Choroid plexus epithelial cell (primary cell): ENCODE data around the gene CLIP1.
A peak's percentile ranks its signal among the peaks of the same experiment; 100 is the strongest.
"Not testable (repeated sequence)": the region's sequence is repeated elsewhere in the genome, so short reads cannot be mapped to it uniquely, and the experiment has no call there.

Experiments used
- DNase-seq: peaks from one replicate; pipeline ENCODE4 v3.0.0-alpha.2; 2010; ENCODE audit warnings: low read depth
- H3K4me3 ChIP-seq: 2 replicates; pipeline ENCODE4 v1.5.1; 2011; ENCODE audit warnings: low read depth, mild to moderate bottlenecking, control low read depth, low read length, moderate library complexity
- CTCF ChIP-seq: conservative IDR thresholded peaks from 2 replicates; pipeline ENCODE4 v1.5.1; 2011; ENCODE audit warnings: low read depth, mild to moderate bottlenecking, control low read depth, inconsistent platforms, low read length, moderate library complexity

The CLIP1 gene

DNA sequence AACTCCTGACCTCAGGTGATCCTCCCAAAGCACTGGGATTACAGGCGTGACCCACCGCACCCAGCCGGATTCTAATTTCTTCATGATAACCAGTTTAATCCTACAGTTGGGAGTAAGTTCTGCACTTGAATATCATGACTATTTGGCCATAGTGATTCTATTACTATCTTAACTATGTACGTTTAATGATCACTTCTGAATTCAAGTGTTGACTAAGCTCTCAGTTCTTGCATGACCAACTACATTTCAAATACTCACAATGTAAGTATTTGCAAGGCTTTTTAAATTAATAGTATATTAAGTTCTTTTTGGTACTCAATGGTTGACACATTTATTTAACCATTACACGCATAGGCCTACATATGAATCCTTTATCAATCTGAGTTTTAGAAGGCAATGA is 138.8 kb downstream of the CLIP1 start:
- H3K4me3 ChIP-seq, result no peak overlapping the region
- DNase-seq, result no peak
- no peak for TF ChIP-seq CTCF

- no peak overlapping the region for H3K4me3 ChIP-seq
- no peak for TF ChIP-seq CTCF
- peak; percentile 76 for DNase-seq
Measured at GRCh38 chr12:122282061-122282460, 140.4 kb downstream of the CLIP1 start.

GRCh38 chr12:122276242-122276641 is 146.2 kb downstream of the CLIP1 start:
- H3K4me3 ChIP-seq, result no peak overlapping the region
- no peak for TF ChIP-seq CTCF
- no peak for DNase-seq

- no peak overlapping the region for H3K4me3 ChIP-seq
- no peak for DNase-seq
- TF ChIP-seq CTCF, result no peak
Measured at GRCh38 chr12:122275459-122275858, 147.0 kb downstream of the CLIP1 start.

DNA sequence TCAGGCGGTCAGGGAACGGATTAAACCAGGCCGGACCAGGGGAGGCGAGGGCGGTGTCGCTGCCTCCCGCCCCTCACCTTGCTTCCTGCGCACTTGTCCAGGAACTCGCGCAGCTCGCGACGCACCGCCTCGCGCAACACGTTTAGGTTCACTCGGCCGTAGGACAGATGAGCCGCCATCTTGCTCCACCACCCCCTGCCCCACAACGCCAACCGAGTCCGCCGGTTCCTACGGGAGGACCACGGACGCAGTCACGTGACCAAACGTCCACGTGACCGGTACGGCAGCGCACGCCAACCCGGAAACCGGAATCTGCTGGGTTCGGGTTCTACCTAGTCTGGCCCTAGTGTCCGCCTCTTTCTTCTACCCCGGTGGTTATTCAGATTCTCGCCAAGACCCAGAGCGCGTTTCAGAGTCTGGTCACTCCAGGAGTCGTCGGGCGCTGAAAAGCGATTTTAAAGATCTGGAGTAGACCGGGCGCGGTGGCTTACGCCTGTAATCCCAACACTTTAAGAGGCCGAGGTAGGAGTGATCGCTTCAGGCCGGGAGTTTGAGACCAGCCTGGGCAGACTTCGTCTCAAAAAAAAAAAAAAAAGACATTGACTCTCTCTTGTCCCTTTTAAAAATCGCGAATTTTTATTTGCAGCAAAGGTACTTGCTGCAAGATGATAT is 156.1 kb downstream of the CLIP1 start, which contains the start of gene VPS33A:
VPS33A (minus strand) TSS at position 265 of the 672 bp plus-strand sequence; CDS start at position 179, 86 bp downstream.
- peak within 1 kb of the TSS; percentile 99 for H3K4me3 ChIP-seq
- DNase-seq, result peak; percentile 99
- no peak for TF ChIP-seq CTCF

- H3K4me3 ChIP-seq, result peak overlapping the region; percentile 99
- DNase-seq, result peak; percentile 44
- no peak for TF ChIP-seq CTCF
Measured at GRCh38 chr12:122265886-122266229, 156.6 kb downstream of the CLIP1 start.

DNA sequence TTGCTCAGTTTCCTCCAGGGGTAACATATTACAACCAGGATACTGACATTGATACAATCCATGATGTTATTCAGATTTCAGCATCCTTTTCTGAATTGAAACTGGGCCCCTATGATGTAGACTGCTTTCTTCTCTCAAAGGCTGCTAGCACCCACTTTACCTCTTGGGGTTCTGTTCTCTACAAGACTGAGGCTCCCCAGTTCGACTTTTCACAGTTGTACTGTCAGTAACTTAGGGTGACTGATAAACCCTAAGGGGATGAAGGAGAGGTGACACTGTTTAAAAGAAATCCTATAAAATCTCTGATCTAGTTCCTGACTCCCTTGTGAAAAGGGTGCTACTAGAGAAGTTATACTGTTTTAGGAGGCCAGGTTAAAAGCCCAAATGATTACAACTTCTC is 157.0 kb downstream of the CLIP1 start:
- H3K4me3 ChIP-seq, result peak overlapping the region; percentile 99
- TF ChIP-seq CTCF, result no peak
- no peak for DNase-seq

GRCh38 chr12:122260735-122261134 is 161.7 kb downstream of the CLIP1 start:
- not testable (repeated sequence) for DNase-seq, H3K4me3 ChIP-seq

GRCh38 chr12:122258939-122259338 is 163.5 kb downstream of the CLIP1 start:
- DNase-seq, H3K4me3 ChIP-seq: not testable (repeated sequence)

- DNase-seq, H3K4me3 ChIP-seq: not testable (repeated sequence)
Measured at GRCh38 chr12:122258462-122258861, 164.0 kb downstream of the CLIP1 start.
